ENCODE results near the gene C9orf152.

- no peak for TF ChIP-seq POLR2A (IDR thresholded peaks at IDR 0.05; ENCODE audit: low read depth)
- TF ChIP-seq POLR2AphosphoS5 (IDR thresholded peaks at IDR 0.05) = no peak
- no peak for TF ChIP-seq CTCF (IDR thresholded peaks at IDR 0.05)
- TF ChIP-seq EP300 (IDR thresholded peaks at IDR 0.05) = no peak
These were observed 49.9 kb downstream of the C9orf152 start for GRCh38 chr9:110157823-110158664.

All from esophagus muscularis mucosa (tissue), 4 donors.